GM12892 (cell line): ENCODE data around the gene PTPRU.

ENCODE experiments used
- POLR2A ChIP-seq: IDR thresholded peaks from 2 replicates; pipeline ENCODE4 v1.6.1; 2011; ENCODE audit warnings: low read depth, low read length, control low read depth
- POLR2AphosphoS5 ChIP-seq: IDR thresholded peaks from 2 replicates; pipeline ENCODE4 v1.6.1; 2011; ENCODE audit warnings: low read depth, low read length, control low read depth

DNA sequence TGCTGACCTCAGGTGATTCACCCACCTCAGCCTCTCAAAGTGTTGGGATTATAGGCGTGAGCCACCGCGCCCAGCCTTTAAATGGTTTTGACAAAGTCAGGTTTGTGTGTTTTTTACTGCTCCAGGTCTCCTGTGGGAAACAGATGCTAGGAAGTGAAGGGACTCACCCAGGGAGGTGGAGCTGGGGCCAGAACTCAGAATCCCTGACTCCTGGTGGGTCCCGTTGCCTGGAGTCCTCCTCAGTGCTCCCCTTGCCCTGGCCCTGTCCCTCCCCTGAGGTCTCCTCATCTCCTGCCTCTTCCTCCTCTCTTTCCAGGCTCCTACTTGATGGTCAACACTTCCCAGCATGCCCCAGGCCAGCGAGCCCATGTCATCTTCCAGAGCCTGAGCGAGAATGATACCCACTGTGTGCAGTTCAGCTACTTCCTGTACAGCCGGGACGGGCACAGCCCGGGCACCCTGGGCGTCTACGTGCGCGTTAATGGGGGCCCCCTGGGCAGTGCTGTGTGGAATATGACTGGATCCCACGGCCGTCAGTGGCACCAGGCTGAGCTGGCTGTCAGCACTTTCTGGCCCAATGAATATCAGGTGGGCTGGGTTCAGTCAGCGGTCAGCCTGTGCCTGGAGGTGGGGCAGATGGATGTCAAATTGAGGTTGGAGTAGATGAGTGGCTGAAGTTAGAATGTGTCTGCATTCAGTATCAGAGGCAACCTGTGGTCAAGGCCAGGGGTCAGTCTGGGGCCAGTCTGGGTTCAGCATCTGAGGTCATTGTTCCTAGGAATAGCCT is 22.1 kb downstream of the PTPRU start:
- no peak for TF ChIP-seq POLR2AphosphoS5
- no peak for TF ChIP-seq POLR2A
